ENCODE measurements around the gene VGF.

GRCh38 chr7:101179117-101179516, 13.7 kb upstream of the VGF start:
- TF ChIP-seq TARDBP (IDR thresholded peaks at IDR 0.05) (no peak), FOXM1 (IDR thresholded peaks at IDR 0.05; ENCODE audit: borderline replicate concordance) (no peak)

All from HEK293T (cell line).